Tongue (tissue), 2 donors: ENCODE measurements around the gene LRRC70. TPM values are rescaled to one million over a fixed set of nuclear protein-coding genes. Genes with fewer than 3 reads are reported as not detected.
"Not testable (repeated sequence)": the region's sequence is repeated elsewhere in the genome, so short reads cannot be mapped to it uniquely, and the experiment has no call there.

ENCODE experiments used
- DNase-seq: peaks from one replicate; pipeline ENCODE4 v3.0.0-alpha.2; 2015
- total RNA-seq: library from RNA; depleted of rRNA; stranded (reverse); fragments of >200 nt; gene quantifications from one replicate; pipeline ENCODE4 v1.2.3, GENCODE V29; 2014

LRRC70 gene
- total RNA-seq, 1 donor from 2014 or later, result 10.4 TPM

DNA sequence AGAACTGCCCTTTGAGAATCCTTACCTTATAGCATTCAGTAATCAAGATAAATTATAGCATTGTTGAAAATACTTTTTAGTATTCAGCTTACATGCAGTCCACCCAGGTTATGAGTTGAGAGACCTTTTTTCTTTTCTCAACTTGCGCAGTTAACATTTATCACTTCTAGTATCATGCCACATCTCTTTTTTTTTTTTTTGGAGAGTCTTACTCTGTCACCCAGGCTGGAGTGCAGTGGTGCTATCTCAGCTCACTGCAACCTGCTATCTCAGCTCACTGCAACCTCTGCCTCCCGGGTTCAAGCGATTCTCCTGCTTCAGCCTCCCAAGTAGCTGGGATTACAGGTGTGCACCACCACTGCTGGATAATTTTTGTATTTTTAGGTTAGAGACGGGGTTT, 29.0 kb downstream of the LRRC70 start:
- no peak for DNase-seq

DNA sequence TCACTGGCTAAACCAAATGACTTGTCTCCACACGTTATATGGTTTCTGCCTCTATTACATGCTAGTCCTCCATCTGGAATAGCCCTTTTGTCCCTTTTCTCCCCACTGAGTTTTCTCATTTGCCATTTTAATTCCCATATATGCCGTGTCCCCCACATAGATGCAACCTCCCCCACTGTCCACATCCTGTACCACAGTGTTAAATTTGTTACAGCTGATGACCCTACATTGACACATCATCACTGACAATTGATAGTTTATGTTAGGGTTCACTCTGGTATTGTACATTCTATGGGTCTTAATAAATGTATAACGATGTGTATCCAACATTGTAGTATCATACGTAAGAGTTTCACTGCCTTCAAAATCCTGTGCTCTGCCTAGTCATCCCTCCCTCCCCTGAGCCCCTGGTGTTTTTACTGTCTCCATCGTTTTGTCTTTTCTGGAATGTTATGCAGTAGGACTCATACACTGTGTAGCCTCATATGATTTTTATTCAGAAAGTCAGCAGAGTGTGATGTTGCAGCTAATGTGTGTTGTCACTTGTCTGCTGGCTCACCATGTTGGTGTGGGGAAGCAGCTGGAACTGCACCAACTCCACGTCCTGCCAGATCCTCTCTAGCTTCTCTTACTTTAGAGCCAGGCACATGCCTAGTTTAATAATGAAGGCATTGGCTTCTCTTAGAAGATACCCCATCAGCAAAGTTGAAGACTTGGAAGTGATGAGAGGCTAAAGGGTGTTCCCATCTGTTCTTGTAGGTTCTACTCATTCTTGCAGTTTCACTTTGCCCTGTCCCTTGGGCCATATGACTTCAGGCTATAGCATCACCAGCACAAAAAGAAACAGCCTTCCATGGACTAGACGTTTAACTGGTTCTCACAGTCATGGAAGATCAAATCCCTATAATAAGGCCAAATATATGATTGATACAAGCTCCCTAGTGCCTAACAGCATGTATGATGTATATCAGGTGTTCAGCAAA, 30.2 kb downstream of the LRRC70 start:
- DNase-seq, result no peak

DNA sequence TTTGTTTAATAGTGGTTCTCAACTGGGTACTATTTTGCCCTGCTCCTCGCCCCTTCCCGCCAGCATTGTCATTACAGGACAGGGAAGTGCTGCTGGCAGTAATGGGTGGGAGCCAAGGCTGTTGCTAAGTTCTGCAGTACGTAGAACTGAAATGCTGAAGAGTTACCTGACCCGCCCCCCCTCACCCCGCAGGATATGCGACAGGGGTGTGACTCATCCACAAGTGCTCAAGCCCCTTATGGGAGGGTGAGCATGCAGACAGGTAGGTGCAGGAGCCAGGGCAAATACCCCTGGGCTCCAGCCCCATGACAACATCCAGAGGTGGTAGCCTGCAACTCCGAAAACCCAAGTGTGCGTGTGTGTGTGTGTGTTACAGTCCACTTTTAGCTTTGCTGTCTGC, 35.7 kb downstream of the LRRC70 start:
- no peak for DNase-seq

DNA sequence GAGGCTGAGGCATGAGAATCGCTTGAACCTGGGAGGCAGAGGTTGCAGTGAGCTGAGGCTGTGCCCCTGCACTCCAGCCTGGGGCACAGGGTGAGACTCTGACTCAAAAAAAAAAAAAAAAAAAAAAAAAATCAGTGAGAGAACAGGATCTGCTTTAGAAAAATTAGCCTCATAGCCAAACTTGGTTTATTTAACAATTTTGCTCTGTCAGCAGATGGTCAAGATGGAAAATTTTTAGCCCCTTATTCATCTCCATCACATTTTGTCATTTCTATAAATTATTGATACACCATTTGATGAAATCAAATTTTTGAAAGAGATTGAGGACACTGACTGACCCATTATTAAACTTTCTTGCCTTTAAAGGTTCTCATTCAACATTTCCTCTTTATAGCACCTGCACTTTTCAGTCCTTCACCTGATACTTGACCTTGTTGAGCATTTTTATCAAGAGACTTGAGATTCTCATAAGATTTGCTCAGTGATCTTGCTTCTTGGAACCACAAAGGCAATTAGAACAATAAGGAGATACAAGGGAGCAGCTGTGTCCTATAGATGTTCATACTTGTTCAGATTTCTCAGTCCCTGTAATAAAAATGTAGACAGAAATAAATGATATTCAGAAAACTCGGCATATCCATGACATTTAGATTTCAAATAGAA, 38.1 kb downstream of the LRRC70 start:
- DNase-seq, result no peak

DNA sequence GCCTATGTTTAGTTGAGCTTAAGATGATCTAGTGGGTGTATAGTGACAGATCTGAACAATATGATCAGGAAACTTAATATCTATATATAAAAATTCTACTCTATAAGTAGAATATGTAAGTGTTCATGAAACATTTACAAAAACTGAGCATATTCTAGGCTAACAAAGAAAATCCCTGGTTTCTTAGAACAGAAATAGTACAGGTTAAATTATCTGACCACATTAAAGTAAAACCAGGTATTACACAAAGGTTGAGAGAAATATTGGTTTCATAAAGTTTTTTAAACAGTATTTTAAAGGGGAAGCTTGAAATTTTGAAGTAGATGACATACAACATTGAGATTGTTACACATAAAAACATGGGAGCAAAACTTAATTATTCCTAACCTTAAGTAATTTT, 39.3 kb downstream of the LRRC70 start:
- no peak for DNase-seq

DNA sequence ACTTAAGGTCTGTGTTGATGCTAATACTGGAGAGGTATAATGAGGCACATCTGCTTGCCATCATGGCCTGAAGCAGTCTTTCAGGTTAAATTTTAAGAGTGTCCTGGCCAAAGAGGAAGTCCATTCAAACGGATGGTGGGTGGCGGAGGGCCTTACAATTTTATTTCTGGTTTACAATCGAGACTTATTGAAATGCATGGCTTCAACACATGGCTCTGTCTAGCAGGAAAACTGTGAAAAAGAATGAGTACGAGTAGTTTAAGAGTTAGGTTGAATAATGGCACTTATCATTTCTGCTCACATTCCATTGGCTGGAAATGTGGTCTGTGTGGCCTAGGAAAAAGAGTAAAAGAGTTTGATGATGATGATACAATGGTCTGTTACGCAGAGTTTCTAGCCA, 42.1 kb downstream of the LRRC70 start:
- no peak for DNase-seq

DNA sequence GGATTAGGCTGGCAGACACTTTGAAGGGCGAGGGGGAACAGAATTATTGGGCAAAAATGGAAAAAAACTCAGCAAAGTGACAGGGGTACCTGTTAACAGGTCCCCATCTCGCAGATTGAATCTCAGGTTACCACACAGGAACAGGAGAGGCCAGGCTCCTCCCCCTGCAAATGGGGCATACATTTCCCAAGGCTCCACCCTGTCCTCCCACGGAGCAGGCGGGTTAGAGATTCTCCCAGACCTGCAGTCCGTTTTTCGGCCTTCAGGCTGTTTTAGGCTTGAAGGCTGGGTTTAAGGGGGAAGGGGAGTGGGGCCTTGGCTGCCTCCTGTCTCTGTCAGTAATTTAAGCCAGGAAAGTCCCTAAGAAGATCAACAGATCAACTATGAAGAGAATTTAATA, 42.7 kb downstream of the LRRC70 start:
- DNase-seq, result no peak

DNA sequence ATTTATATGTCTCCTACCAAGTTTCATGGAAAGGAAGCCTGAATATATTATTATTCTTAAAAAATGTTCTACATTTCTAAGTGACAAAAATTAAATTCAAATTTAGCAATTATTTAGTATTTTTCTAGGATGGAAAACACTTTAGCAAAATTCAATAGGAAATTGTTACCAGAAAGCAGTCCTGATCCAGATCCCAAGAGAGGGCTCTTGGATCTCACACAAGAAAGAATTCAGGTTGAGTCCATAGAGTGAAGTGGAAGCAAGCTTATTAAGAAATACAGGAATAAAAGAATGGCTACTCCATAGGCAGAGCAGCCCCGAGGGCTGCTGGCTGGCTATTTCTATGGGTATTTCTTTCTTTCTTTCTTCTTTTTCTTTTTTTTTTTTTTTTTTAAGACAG, 44.7 kb downstream of the LRRC70 start:
- no peak for DNase-seq

DNA sequence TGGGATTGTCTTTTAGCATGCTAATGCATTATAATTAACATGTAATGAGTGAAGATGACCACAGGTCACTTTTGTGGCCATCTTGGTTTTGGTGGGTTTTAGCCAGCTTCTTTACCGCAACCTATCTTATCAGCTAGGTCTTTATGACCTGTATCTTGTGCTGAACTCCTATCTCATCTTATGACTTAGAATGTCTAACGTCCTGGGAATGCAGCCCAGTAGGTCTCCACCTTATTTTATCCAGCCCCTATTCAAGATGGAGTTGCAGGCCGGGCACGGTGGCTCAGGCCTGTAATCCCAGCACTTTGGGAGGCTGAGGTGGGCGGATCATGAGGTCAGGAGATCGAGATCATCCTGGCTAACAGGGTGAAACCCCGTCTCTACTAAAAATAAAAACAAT, 45.8 kb downstream of the LRRC70 start:
- not testable (repeated sequence) for DNase-seq

DNA sequence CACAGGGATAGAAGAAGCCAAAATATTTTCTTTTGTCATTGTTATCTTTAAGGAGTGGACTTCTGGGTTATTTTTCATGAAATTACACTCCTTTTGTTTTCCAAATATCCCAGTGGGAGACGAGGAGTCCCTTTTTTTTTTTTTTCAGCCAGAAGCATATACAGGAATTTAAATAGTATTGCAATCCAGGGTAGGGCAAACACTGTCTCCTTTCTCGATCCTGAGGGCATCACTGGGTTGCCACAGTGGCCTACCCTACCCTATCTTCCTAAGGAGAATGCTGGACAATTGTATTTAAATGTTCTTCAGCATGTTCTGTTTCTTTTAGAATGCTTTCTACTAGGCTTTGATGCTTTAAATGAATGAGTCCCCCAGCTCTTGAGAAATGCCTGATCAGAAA, 47.9 kb downstream of the LRRC70 start:
- no peak for DNase-seq

DNA sequence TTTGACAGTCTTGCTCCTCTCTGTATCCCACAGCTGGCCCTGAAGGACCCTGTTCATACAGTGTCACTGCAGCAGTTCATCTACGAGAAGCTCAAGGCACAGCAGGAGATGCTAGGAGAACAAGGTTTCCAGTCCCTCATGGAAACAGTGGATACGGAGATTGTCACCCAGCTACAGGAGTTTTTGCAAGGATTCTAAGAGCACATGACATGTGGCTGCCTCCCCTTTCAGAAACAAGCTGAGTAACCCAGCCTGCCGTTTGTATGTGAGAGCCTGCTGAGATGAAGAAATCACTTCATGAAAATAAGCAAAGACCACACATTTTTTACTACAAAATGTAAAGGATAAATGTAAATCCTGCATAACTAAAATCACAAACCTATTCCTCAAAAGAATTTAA, 48.5 kb downstream of the LRRC70 start:
- no peak for DNase-seq

DNA sequence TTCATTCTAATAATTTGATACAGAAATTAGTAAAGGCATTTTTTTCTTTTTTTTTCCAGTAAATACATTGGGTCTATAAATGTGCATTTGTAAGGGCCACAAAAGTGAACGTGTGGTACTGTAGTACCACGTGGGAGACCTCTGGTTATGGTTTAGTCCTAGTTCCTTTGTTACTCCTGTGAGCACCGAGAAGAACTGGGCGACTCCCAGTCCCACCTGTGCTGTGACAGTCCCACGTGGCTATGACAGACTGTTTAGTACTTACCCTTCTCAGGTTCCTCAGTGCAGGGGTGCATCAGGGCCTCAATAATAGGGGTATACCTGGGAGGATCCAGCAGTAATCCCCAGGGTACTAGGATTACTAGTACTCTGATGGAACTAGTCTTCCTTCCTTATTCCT, 49.3 kb downstream of the LRRC70 start:
- DNase-seq, result no peak

Other genes starting within 250 kb of the LRRC70 start
- gene DIMT1, start 174.9 kb upstream of the LRRC70 start, total RNA-seq, result 16.2 TPM
- gene IPO11, start 166.1 kb upstream of the LRRC70 start, total RNA-seq, result 38.9 TPM